GM12864 (cell line): ENCODE data around the gene ZFAND2A.
"Not testable (repeated sequence)": the region's sequence is repeated elsewhere in the genome, so short reads cannot be mapped to it uniquely, and the experiment has no call there.

Experiments
- DNase-seq: peaks from one replicate; pipeline ENCODE4 v3.0.0-alpha.2; 2011; ENCODE audit warnings: low read depth
- H3K4me3 ChIP-seq: 2 replicates; pipeline ENCODE4 v1.5.1; 2011; ENCODE audit warnings: mild to moderate bottlenecking, low read depth, low read length, control low read depth
- TF ChIP-seq, protein P1 (sequence below): IDR thresholded peaks from 2 replicates; pipeline ENCODE4 v1.5.1; 2011; ENCODE audit warnings: low read depth, mild to moderate bottlenecking, moderate library complexity, low read length, control low read depth, inconsistent platforms; ENCODE audit errors: missing control alignments

The ZFAND2A gene

GRCh38 chr7:1174881-1175596, 15.0 kb upstream of the ZFAND2A start:
- TF ChIP-seq, protein P1, sequence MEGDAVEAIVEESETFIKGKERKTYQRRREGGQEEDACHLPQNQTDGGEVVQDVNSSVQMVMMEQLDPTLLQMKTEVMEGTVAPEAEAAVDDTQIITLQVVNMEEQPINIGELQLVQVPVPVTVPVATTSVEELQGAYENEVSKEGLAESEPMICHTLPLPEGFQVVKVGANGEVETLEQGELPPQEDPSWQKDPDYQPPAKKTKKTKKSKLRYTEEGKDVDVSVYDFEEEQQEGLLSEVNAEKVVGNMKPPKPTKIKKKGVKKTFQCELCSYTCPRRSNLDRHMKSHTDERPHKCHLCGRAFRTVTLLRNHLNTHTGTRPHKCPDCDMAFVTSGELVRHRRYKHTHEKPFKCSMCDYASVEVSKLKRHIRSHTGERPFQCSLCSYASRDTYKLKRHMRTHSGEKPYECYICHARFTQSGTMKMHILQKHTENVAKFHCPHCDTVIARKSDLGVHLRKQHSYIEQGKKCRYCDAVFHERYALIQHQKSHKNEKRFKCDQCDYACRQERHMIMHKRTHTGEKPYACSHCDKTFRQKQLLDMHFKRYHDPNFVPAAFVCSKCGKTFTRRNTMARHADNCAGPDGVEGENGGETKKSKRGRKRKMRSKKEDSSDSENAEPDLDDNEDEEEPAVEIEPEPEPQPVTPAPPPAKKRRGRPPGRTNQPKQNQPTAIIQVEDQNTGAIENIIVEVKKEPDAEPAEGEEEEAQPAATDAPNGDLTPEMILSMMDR, result no peak
- DNase-seq, result no peak
- no peak overlapping the region for H3K4me3 ChIP-seq

DNA sequence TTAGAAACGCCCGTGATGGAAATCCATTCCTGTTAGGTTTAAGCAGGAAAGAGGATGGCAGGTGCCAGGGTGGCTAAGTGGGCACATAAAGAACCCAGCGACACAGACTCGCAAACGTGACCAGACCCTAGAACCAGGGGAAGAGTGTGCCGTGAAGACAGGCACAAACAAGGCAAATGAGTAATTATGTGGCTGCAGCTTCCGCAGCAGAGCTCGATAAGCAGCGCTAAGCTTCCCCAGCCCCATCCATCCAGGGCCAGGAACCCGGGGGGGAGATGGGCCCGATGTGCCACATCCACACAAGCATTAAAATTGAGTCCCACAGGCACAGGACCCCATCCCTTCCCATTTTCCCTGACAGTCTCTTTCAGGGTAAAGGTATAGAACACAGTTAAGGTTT, 14.0 kb upstream of the ZFAND2A start:
- no peak overlapping the region for H3K4me3 ChIP-seq
- DNase-seq, result no peak
- TF ChIP-seq, protein P1, result no peak

DNA sequence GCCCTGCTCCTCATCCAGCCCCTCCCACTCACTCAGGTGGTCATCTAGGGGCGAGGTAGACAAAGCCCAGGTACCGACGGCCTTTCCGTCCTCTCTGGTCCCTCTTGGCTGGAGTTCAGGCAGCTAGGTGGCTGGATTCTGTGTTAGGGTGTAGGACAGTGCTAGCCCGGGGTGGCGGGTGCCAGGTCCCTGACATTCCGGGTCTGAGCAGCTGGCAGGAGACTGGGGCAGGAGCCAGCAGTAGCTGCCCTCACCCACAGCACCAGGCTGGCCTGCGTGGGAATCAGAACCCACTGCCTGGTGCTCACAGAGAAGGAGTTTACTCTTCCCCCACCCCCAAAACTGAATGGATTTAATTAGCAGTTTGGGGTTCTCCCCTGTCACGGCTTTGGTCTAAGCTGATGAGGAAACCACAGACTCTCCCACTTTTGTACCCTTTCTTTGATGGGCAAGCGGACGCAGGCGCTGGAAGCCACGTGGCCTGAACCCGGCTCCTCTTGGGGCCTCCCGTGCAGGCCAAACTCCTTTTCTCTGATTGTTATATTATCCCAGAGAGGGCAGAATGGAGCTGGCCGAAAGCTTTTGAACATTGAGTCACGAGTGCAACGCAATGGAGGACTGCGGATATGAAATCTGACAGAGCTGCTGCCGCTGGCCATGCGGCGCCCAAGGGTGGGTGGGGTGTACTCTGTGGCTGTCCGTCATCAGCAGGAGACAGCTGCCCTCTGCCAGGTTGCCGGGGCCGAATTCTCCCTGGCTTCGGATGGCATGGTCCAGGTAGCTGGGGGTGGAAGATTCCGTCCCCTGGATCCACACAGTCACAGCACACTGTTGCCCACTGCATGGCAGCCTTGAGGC, 12.9 kb upstream of the ZFAND2A start:
- no peak for DNase-seq
- H3K4me3 ChIP-seq, result no peak overlapping the region
- TF ChIP-seq, protein P1, result no peak

- not testable (repeated sequence) for DNase-seq, H3K4me3 ChIP-seq
Observed at GRCh38 chr7:1171516-1171915, 11.5 kb upstream of the ZFAND2A start.

GRCh38 chr7:1170741-1171501, 10.9 kb upstream of the ZFAND2A start:
- no peak overlapping the region for H3K4me3 ChIP-seq
- TF ChIP-seq, protein P1, result no peak
- no peak for DNase-seq

DNA sequence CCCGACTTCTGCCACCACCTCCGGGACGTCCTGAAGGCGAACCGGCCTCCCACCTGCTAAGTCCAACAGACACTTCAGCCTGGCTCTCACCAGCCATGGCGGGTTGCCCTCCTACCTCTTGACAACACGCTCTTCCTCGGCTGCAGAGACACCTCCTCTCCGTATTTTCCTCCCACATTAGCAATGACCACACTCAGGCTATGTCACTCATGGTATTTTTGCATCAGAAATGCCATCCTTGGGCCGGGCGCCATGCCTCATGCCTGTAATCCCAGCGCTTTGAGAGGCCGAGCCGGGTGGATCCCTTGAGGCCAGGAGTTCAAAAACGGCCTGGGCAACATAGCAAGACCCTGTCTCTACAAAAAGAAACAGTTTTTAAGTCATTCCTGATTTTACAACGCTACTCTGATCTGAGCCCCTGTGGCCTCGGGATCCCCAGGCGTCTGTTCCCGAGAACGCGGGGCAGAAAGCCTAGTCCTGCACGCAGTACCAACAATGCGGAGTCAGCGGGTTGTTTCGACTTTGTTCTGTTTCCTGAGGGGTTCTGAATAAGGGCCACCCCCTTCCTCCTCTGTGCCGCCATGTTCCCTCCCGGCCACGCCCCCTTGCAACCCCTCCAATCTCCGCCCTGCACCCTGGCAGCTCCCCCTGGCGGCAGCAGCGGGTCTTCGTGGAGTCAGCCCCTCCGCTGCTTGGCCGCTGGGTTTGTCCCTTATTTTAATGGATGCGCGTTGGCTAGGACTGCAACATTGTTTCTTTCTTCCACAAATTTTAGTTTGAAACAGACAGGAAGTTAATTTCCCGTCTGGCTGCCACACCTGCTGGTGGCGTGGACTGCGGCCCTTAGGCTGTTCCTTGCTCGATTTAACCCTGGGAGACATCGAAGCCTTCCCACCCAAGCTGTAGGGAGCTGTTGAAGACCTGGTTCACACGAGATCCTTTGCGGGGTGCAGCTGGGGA, 9.7 kb upstream of the ZFAND2A start:
- DNase-seq, result no peak
- TF ChIP-seq, protein P1, result peak; percentile 59
- H3K4me3 ChIP-seq, result no peak overlapping the region
